ENCODE results near the gene G6PC3. TPM values are rescaled to one million over a fixed set of nuclear protein-coding genes. Genes with fewer than 3 reads are reported as not detected.

G6PC3 gene
- polyA plus RNA-seq, 1 of the 3 experiments (the other 2 are of a cell fraction), result 166 TPM

GRCh38 chr17:44102849-44103622, 32.5 kb downstream of the G6PC3 start:
- Histone ChIP-seq H2AFZ (ENCODE audit: low read depth) (no peak overlapping the region), H3K9me3 (no peaks in the 10 kb centered on the region), H3K36me3 (replicated peaks in 1 of 2; ENCODE audit: control insufficient read depth in 1 of 2, insufficient read depth in 2 of 2, low read length in 1 of 2) (no peaks in the 10 kb centered on the region), H3K4me1 (ENCODE audit: control insufficient read depth in 1 of 2, insufficient read depth in 2 of 2, low read depth in 1 of 2, low read length in 1 of 2) (peaks cover 9 to 15% of the 10 kb centered on the region in 2 experiments; a peak in 3 of 4 replicates), H3K27ac (ENCODE audit: low read depth in 2 of 2, low read length in 1 of 2) (no peak overlapping the region), H3K9me2 (no peaks in the 10 kb centered on the region), H3F3A (replicated peaks; ENCODE audit: insufficient read depth) (peaks cover 9% of the 10 kb centered on the region), H3K79me2 (ENCODE audit: insufficient read depth) (peaks cover 69% of the 10 kb centered on the region), H3K4me2 (no peak overlapping the region), H4K20me1 (ENCODE audit: insufficient read depth) (no peaks in the 10 kb centered on the region), H3K27me3 (ENCODE audit: insufficient read depth) (no peaks in the 10 kb centered on the region), H3K4me3 (ENCODE audit: low read depth in 2 of 2, low read length in 1 of 2) (no peak overlapping the region), H3K9ac (no peak overlapping the region)
- WGBS (ENCODE audit: low lambda C conversion rate), result 94% methylated on average over 11 of the region's 16 CpGs
- ChIA-PET POLR2A (no interaction called here), CTCF (interaction anchor here (1.0 to 4.8 kb wide), 4 partner anchors 8 to 21 kb away, joined by 3 to 26 read pairs (median 4); partner anchors contain the start of gene HDAC5)
- TF ChIP-seq EP300 (IDR thresholded peaks at IDR 0.05; ENCODE audit: borderline replicate concordance in 1 of 2, low read depth in 1 of 2, low read length in 1 of 2) (no peak), NRF1 (IDR thresholded peaks at IDR 0.05; ENCODE audit: low read depth, low read length) (no peak), FOXJ3 (CRISPR knock-in tag; IDR thresholded peaks at IDR 0.05) (no peak), CTCF (IDR thresholded peaks at IDR 0.05) (no peak), PBX3 (IDR thresholded peaks at IDR 0.05) (no peak), EZH2phosphoT487 (IDR thresholded peaks at IDR 0.05; ENCODE audit: borderline replicate concordance, low read depth) (no peak), YY1 (IDR thresholded peaks at IDR 0.05; ENCODE audit: low read depth) (no peak), IRF3 (IDR thresholded peaks at IDR 0.05; ENCODE audit: low read depth, low read length) (no peak), USF1 (IDR thresholded peaks at IDR 0.05; ENCODE audit: borderline replicate concordance, low read depth) (no peak), TCF12 (IDR thresholded peaks at IDR 0.05) (no peak), MXI1 (IDR thresholded peaks at IDR 0.05; ENCODE audit: low read depth, low read length) (no peak), RFX5 (IDR thresholded peaks at IDR 0.05; ENCODE audit: low read length) (no peak), RAD21 (IDR thresholded peaks at IDR 0.05; ENCODE audit: low read length) (no peak)
- no peak for DNase-seq
